ENCODE measurements around the gene OR10J4. TPM values are rescaled to one million over a fixed set of nuclear protein-coding genes. Genes with fewer than 3 reads are reported as not detected.
"Not testable (repeated sequence)": the region's sequence is repeated elsewhere in the genome, so short reads cannot be mapped to it uniquely, and the experiment has no call there.

The OR10J4 gene
- total and polyA plus RNA-seq, 4 experiments from 2014 or later = not detected

DNA sequence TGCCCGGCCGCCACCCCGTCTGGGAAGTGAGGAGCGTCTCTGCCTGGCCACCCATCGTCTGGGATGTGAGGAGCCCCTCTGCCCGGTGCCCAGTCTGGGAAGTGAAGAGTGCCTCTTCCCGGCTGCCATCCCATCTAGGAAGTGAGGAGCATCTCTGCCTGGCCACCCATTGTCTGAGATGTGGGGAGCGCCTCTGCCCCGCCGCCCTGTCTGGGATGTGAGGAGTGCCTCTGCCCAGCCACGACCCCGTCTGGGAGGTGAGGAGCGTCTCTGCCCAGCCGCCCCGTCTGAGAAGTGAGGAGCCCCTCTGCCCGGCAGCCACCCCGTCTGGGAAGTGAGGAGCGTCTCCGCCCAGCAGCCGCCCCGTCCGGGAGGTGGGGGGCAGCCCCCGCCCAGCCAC lies 17.6 kb downstream of the OR10J4 start:
- H3K4me3 Mint-ChIP-seq; CTCF ChIA-PET (ENCODE audit: partially characterized antibody); H3K4me3 ChIP-seq (ENCODE audit: low read length in 2 of 2); H3K4me1 Mint-ChIP-seq; H3K27me3 ChIP-seq (ENCODE audit: insufficient read depth, low read length); H3K27ac ChIP-seq (ENCODE audit: low read depth, low read length); H3K4me1 ChIP-seq (ENCODE audit: insufficient read depth, low read length); H3K36me3 ChIP-seq (ENCODE audit: insufficient read depth, low read length); H3K36me3 Mint-ChIP-seq; H3K27me3 Mint-ChIP-seq; POLR2A ChIA-PET (ENCODE audit: partially characterized antibody); H3K27ac Mint-ChIP-seq; DNase-seq; intact Hi-C loops (cut with micrococcal nuclease); H3K9me3 ChIP-seq (ENCODE audit: control insufficient read depth in 1 of 2, low read length in 2 of 2): not testable (repeated sequence)
- peaks cover 0 to 41% (median 16%) of the 10 kb centered on the region in 8 donors for H3K9me3 Mint-ChIP-seq

DNA sequence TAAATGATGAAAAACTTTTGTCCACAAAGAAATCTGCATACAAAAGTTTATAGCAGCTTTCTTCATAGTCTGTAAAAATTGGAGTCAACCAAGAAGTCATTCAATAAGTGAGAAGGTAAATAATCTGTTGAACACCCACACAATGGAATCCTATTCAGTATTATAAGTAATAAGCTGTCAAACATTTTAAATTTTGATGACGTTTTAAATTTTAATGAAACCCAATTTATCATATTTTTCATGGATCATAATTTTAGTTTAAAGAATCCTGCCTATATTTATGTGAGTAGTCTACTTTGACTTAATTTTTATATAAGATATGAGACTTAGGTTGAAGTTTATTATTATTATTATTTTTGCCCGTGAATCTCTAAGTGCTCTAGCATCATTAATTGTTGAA lies 27.5 kb downstream of the OR10J4 start:
- H3K27ac ChIP-seq (ENCODE audit: low read depth, low read length) = no peak overlapping the region
- CTCF ChIA-PET (ENCODE audit: partially characterized antibody) = no interaction called here
- Mint-ChIP-seq H3K4me1 (no peaks in the 10 kb centered on the region), H3K27me3 (peaks cover 0 to 2% of the 10 kb centered on the region in 2 donors), H3K36me3 (no peaks in the 10 kb centered on the region), H3K9me3 (peaks cover 0 to 23% (median 10%) of the 10 kb centered on the region in 8 donors), H3K27ac (no peak overlapping the region), H3K4me3 (no peak overlapping the region)
- no peaks in the 10 kb centered on the region for H3K9me3 ChIP-seq (ENCODE audit: control insufficient read depth in 1 of 2, low read length in 2 of 2)
- H3K4me3 ChIP-seq (ENCODE audit: low read length in 2 of 2) = no peak overlapping the region
- no peaks in the 10 kb centered on the region for H3K27me3 ChIP-seq (ENCODE audit: insufficient read depth, low read length)
- intact Hi-C loops (cut with micrococcal nuclease) = no loop called here
- POLR2A ChIA-PET (ENCODE audit: partially characterized antibody) = no interaction called here
- no peak for DNase-seq
- H3K36me3 ChIP-seq (ENCODE audit: insufficient read depth, low read length) = no peaks in the 10 kb centered on the region
- H3K4me1 ChIP-seq (ENCODE audit: insufficient read depth, low read length) = no peaks in the 10 kb centered on the region

DNA sequence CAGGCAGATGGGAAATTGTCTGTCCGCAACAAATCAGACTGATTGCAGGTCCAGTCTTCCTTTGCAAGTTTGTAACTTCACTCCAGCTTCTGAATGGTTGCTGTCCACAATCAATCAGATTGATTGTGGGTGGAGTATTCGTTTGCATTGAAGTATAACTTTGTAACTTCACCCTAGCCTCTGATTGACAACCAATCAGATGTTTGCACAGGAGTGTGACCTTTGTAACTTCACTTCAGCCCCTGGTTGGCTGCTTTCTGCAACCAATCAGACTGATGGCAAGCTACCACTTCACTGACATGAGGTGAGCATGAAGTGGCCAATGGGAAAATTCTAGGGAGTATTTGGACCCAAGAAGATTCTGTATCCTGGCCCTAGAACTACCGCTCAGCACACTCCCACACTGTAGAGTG lies 33.2 kb downstream of the OR10J4 start:
- peaks cover 2 to 11% of the 10 kb centered on the region in 2 donors for H3K27me3 Mint-ChIP-seq
- no peaks in the 10 kb centered on the region for H3K4me1 ChIP-seq (ENCODE audit: insufficient read depth, low read length)
- ChIA-PET POLR2A (ENCODE audit: partially characterized antibody) (no interaction called here), CTCF (ENCODE audit: partially characterized antibody) (no interaction called here)
- no peaks in the 10 kb centered on the region for H3K27me3 ChIP-seq (ENCODE audit: insufficient read depth, low read length)
- no peaks in the 10 kb centered on the region for H3K36me3 ChIP-seq (ENCODE audit: insufficient read depth, low read length)
- peaks cover 0 to 23% (median 10%) of the 10 kb centered on the region in 8 donors for H3K9me3 Mint-ChIP-seq
- H3K36me3 Mint-ChIP-seq = no peaks in the 10 kb centered on the region
- no peaks in the 10 kb centered on the region for H3K9me3 ChIP-seq (ENCODE audit: control insufficient read depth in 1 of 2, low read length in 2 of 2)
- H3K4me3 ChIP-seq (ENCODE audit: low read length in 2 of 2) = no peak overlapping the region
- no peak overlapping the region for H3K27ac ChIP-seq (ENCODE audit: low read depth, low read length)
- no peak overlapping the region for H3K27ac Mint-ChIP-seq
- no peaks in the 10 kb centered on the region for H3K4me1 Mint-ChIP-seq
- no peak for DNase-seq
- no peak overlapping the region for H3K4me3 Mint-ChIP-seq
- intact Hi-C loops (cut with micrococcal nuclease) = no loop called here

DNA sequence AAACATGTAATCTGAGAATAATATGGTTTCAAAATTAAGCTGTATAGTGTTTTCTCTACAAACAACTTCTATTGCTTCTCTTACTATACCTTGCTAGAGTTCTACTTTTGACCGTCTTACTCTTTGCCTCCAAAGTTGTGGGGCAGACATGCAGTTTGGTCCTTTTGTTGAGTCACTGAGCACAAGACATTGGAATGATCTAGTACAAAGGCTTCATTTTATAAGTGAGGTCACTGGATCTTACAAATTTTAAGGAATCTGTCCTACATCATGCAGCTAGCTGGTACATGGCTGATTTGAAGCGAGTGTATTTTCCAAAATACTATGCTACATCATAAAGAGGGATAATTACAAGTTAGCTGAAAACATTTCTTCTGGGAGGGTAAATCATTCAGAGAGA lies 36.3 kb downstream of the OR10J4 start:
- Mint-ChIP-seq H3K4me3 (no peak overlapping the region), H3K4me1 (no peaks in the 10 kb centered on the region), H3K9me3 (peaks cover 0 to 5% (median 3%) of the 10 kb centered on the region in 8 donors), H3K36me3 (no peaks in the 10 kb centered on the region), H3K27ac (no peak overlapping the region), H3K27me3 (peaks cover 7 to 17% of the 10 kb centered on the region in 2 donors)
- intact Hi-C loops (cut with micrococcal nuclease) = no loop called here
- Histone ChIP-seq H3K36me3 (ENCODE audit: insufficient read depth, low read length) (no peaks in the 10 kb centered on the region), H3K4me1 (ENCODE audit: insufficient read depth, low read length) (no peaks in the 10 kb centered on the region), H3K27me3 (ENCODE audit: insufficient read depth, low read length) (no peaks in the 10 kb centered on the region), H3K9me3 (ENCODE audit: control insufficient read depth in 1 of 2, low read length in 2 of 2) (no peaks in the 10 kb centered on the region), H3K4me3 (ENCODE audit: low read length in 2 of 2) (no peak overlapping the region), H3K27ac (ENCODE audit: low read depth, low read length) (no peak overlapping the region)
- ChIA-PET POLR2A (ENCODE audit: partially characterized antibody) (no interaction called here), CTCF (ENCODE audit: partially characterized antibody) (no interaction called here)
- no peak for DNase-seq

DNA sequence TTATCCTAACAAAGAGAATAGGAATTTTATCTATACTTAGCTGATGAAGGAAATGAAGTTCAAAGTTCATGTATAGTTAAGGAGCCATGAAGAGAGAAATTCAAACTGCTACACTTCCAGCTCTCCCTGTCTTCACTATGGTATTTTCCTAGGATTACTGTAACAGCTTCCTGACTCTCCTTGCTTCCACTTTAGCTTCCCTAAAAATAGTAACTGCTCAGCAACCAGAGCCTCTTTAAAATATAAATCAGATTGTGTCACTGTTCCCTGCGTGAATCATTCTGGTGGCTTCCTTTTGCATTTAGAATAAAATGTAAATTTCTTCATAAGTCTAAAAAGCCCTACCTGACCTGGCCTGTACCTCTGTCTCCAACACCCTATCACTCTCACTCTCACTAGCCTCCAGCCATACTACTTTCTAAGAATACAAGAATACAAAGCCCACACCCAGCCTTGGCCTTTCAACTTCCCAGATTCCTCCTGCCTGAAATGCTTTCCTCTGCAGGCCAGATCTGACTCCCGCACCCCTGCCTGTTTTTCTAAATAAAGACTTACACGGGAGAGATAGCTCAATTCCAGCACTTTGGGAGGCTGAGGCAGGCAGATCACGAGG lies 38.0 kb downstream of the OR10J4 start:
- POLR2A ChIA-PET (ENCODE audit: partially characterized antibody) = no interaction called here
- H3K9me3 Mint-ChIP-seq = peaks cover 0 to 5% (median under 1%) of the 10 kb centered on the region in 8 donors
- Histone ChIP-seq H3K4me1 (ENCODE audit: insufficient read depth, low read length) (no peaks in the 10 kb centered on the region), H3K9me3 (ENCODE audit: control insufficient read depth in 1 of 2, low read length in 2 of 2) (no peaks in the 10 kb centered on the region), H3K4me3 (ENCODE audit: low read length in 2 of 2) (no peak overlapping the region), H3K27ac (ENCODE audit: low read depth, low read length) (no peak overlapping the region), H3K27me3 (ENCODE audit: insufficient read depth, low read length) (no peaks in the 10 kb centered on the region), H3K36me3 (ENCODE audit: insufficient read depth, low read length) (no peaks in the 10 kb centered on the region)
- H3K4me1 Mint-ChIP-seq = no peaks in the 10 kb centered on the region
- H3K4me3 Mint-ChIP-seq = no peak overlapping the region
- peaks cover 9 to 17% of the 10 kb centered on the region in 2 donors for H3K27me3 Mint-ChIP-seq
- intact Hi-C loops (cut with micrococcal nuclease) = no loop called here
- H3K36me3 Mint-ChIP-seq = no peaks in the 10 kb centered on the region
- DNase-seq = no peak
- CTCF ChIA-PET (ENCODE audit: partially characterized antibody) = no interaction called here
- no peak overlapping the region for H3K27ac Mint-ChIP-seq

DNA sequence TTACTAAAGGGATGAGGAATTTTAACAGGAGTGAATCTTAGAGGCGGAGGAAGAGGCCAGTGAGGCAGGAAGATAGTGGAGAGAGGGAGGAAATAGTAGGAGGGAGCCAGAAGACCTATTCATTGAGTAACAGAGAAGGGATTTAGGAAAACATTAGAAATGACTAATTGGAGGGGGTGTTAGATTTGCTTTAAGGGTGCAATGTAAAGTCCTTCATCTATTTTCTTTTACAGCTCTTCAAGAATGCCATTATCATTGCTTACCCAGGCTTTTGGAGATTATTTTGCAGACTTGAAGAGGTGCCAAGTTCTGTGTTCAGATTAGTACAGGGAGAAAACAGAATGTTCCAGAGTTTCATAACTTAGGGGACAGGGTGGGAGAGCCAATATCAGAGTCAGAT lies 41.3 kb downstream of the OR10J4 start:
- H3K9me3 Mint-ChIP-seq = peaks cover 0 to 5% (median 0%) of the 10 kb centered on the region in 8 donors
- no peaks in the 10 kb centered on the region for H3K36me3 ChIP-seq (ENCODE audit: insufficient read depth, low read length)
- H3K4me1 Mint-ChIP-seq = no peaks in the 10 kb centered on the region
- DNase-seq = no peak
- POLR2A ChIA-PET (ENCODE audit: partially characterized antibody) = no interaction called here
- H3K4me3 Mint-ChIP-seq = no peak overlapping the region
- H3K27me3 ChIP-seq (ENCODE audit: insufficient read depth, low read length) = no peaks in the 10 kb centered on the region
- no peak overlapping the region for H3K4me3 ChIP-seq (ENCODE audit: low read length in 2 of 2)
- CTCF ChIA-PET (ENCODE audit: partially characterized antibody) = no interaction called here
- intact Hi-C loops (cut with micrococcal nuclease) = no loop called here
- H3K36me3 Mint-ChIP-seq = no peaks in the 10 kb centered on the region
- H3K27ac ChIP-seq (ENCODE audit: low read depth, low read length) = no peak overlapping the region
- no peaks in the 10 kb centered on the region for H3K9me3 ChIP-seq (ENCODE audit: control insufficient read depth in 1 of 2, low read length in 2 of 2)
- peaks cover 9 to 11% of the 10 kb centered on the region in 2 donors for H3K27me3 Mint-ChIP-seq
- no peak overlapping the region for H3K27ac Mint-ChIP-seq
- no peaks in the 10 kb centered on the region for H3K4me1 ChIP-seq (ENCODE audit: insufficient read depth, low read length)

DNA sequence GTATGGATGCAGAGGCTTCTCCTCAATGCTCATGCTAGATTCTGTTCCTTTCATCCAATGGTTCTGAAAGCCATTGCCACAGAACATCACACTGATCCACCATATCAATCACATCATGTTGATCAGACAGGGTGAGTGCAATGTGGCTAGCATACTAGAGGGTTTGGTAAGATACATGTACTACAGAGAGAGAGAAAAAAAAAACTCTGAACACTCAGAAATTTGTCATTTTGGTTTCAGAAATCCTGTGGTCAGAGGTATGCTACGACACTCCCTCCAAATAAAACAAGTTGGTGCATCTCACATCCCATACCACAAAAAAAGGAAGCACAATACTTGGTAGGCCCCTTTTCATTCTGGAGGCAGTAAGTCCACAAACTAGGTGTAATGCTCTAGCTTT lies 42.9 kb downstream of the OR10J4 start:
- Histone ChIP-seq H3K27ac (ENCODE audit: low read depth, low read length) (no peak overlapping the region), H3K36me3 (ENCODE audit: insufficient read depth, low read length) (no peaks in the 10 kb centered on the region), H3K4me3 (ENCODE audit: low read length in 2 of 2) (no peak overlapping the region), H3K9me3 (ENCODE audit: control insufficient read depth in 1 of 2, low read length in 2 of 2) (no peaks in the 10 kb centered on the region), H3K27me3 (ENCODE audit: insufficient read depth, low read length) (no peaks in the 10 kb centered on the region), H3K4me1 (ENCODE audit: insufficient read depth, low read length) (no peaks in the 10 kb centered on the region)
- H3K9me3 Mint-ChIP-seq = peaks cover 0 to 5% (median 0%) of the 10 kb centered on the region in 8 donors
- intact Hi-C loops (cut with micrococcal nuclease) = no loop called here
- peaks cover 7% of the 10 kb centered on the region in 2 donors for H3K27me3 Mint-ChIP-seq
- no peak for DNase-seq
- no peaks in the 10 kb centered on the region for H3K4me1 Mint-ChIP-seq
- H3K36me3 Mint-ChIP-seq = no peaks in the 10 kb centered on the region
- H3K27ac Mint-ChIP-seq = no peak overlapping the region
- CTCF ChIA-PET (ENCODE audit: partially characterized antibody) = no interaction called here
- H3K4me3 Mint-ChIP-seq = no peak overlapping the region
- POLR2A ChIA-PET (ENCODE audit: partially characterized antibody) = no interaction called here
